ENCODE results near the gene SYT7. TPM values are rescaled to one million over a fixed set of nuclear protein-coding genes. Genes with fewer than 3 reads are reported as not detected.

Gene SYT7
- polyA plus RNA-seq, 2 of the 4 experiments (the other 2 are of a cell fraction), result 0.37 to 1.0 TPM

- peak; percentile 98 for TF ChIP-seq EHF (CRISPR knock-in tag; IDR thresholded peaks at IDR 0.05)
- no peak for TF ChIP-seq FOSL2 (IDR thresholded peaks at IDR 0.05)
- TF ChIP-seq FOSL2 (CRISPR knock-in tag; IDR thresholded peaks at IDR 0.05), result peak; percentile 35; the same call in 1 of the 2 replicates
- peak; percentile 100 for TF ChIP-seq REST (IDR thresholded peaks at IDR 0.05)
- peak; percentile 73; the same call in 1 of the 2 replicates for TF ChIP-seq FOSB (CRISPR knock-in tag; IDR thresholded peaks at IDR 0.05)
- TF ChIP-seq HOXB13 (CRISPR knock-in tag; IDR thresholded peaks at IDR 0.05; ENCODE audit: low read depth), result peak; percentile 98
- no peak for TF ChIP-seq ESRRA (IDR thresholded peaks at IDR 0.05; ENCODE audit: borderline replicate concordance, low read length)
Observed at GRCh38 chr11:61567286-61568061, 13.4 kb downstream of the SYT7 start (continued).

GRCh38 chr11:61564936-61565696 lies 15.8 kb downstream of the SYT7 start:
- 12% methylated on average over 8 of the region's 8 CpGs for WGBS (ENCODE audit: missing lambda C conversion rate)
- DNase-seq (ENCODE audit: low read depth in 1 of 2, low spot score in 1 of 2), result no peak
- TF ChIP-seq RARB (CRISPR knock-in tag; IDR thresholded peaks at IDR 0.05), result no peak
- TF ChIP-seq ZNF302 (CRISPR knock-in tag; IDR thresholded peaks at IDR 0.05), result no peak
- TF ChIP-seq ATOH8 (CRISPR knock-in tag; IDR thresholded peaks at IDR 0.05; ENCODE audit: low read depth), result no peak
- no peak for TF ChIP-seq SREBF2 (IDR thresholded peaks at IDR 0.05)
- no peak for TF ChIP-seq HDAC2 (IDR thresholded peaks at IDR 0.05)
- no peak for TF ChIP-seq ZC3H11A (IDR thresholded peaks at IDR 0.05)
- no peak for TF ChIP-seq CHD2 (IDR thresholded peaks at IDR 0.05; ENCODE audit: low read length, partially characterized antibody)
- TF ChIP-seq MAX (IDR thresholded peaks at IDR 0.05), result no peak
- no peak for TF ChIP-seq CBX8 (IDR thresholded peaks at IDR 0.05)
- no peak for TF ChIP-seq FOSB (CRISPR knock-in tag; IDR thresholded peaks at IDR 0.05)
- no peak for TF ChIP-seq KDM5A (IDR thresholded peaks at IDR 0.05)
- no peak for TF ChIP-seq ZSCAN20 (CRISPR knock-in tag; IDR thresholded peaks at IDR 0.05)
- TF ChIP-seq ZFP36 (IDR thresholded peaks at IDR 0.05; ENCODE audit: borderline replicate concordance, partially characterized antibody), result no peak
- no peak for TF ChIP-seq SMC3 (IDR thresholded peaks at IDR 0.05)
- TF ChIP-seq NR3C1 (IDR thresholded peaks at IDR 0.05), result no peak
- peaks cover 5% of the 10 kb centered on the region; the same call in 1 of the 3 replicates for H3K4me1 ChIP-seq
- POLR2A ChIA-PET, result no interaction called here
- no peak overlapping the region for H3K4me3 ChIP-seq
- H3K9me3 ChIP-seq, result no peaks in the 10 kb centered on the region
- ATAC-seq, result no peak
- no peak for FAIRE-seq
- no peak overlapping the region for H3K27ac ChIP-seq
- CTCF ChIA-PET, result interaction anchor here (1.0 to 8.5 kb wide), 10 partner anchors 9 to 119 kb away, joined by 3 to 56 read pairs (median 12); no protein-coding TSS in a partner anchor
- H3K4me2 ChIP-seq, result no peak overlapping the region
